HEK293 (cell line): ENCODE measurements around the gene CNOT4.

Experiments
- ATF2 ChIP-seq: fragments of 450-650 bp; formaldehyde crosslinking; IDR thresholded peaks from 2 replicates; pipeline ENCODE4 v1.5.1; 2016; ENCODE audit warnings: missing biosample characterization, missing genetic modification characterization, low read depth
- CTCF ChIP-seq: fragments of 450-650 bp; formaldehyde crosslinking; IDR thresholded peaks from 2 replicates; pipeline ENCODE4 v1.5.1; 2016; ENCODE audit warnings: missing biosample characterization, missing genetic modification characterization
- YY1 ChIP-seq: fragments of 450-650 bp; formaldehyde crosslinking; IDR thresholded peaks from 2 replicates; pipeline ENCODE4 v1.5.1; 2018; ENCODE audit warnings: missing biosample characterization, missing genetic modification characterization
- ZBTB49 ChIP-seq: fragments of 450-650 bp; formaldehyde crosslinking; IDR thresholded peaks from 2 replicates; pipeline ENCODE4 v1.5.1; 2016; ENCODE audit warnings: missing biosample characterization, missing genetic modification characterization, low read depth
- ZNF148 ChIP-seq: fragments of 450-650 bp; formaldehyde crosslinking; IDR thresholded peaks from 2 replicates; pipeline ENCODE4 v1.5.0; 2017; ENCODE audit warnings: missing biosample characterization, missing genetic modification characterization, borderline replicate concordance
- ZNF175 ChIP-seq: fragments of 450-650 bp; formaldehyde crosslinking; IDR thresholded peaks from 2 replicates; pipeline ENCODE4 v1.5.1; 2016; ENCODE audit warnings: missing biosample characterization, missing genetic modification characterization
- ZNF626 ChIP-seq: fragments of 450-650 bp; sonication (Bioruptor Pico); formaldehyde crosslinking; IDR thresholded peaks from 2 replicates; pipeline ENCODE4 v1.5.1; 2018; ENCODE audit warnings: missing biosample characterization, missing genetic modification characterization, inconsistent platforms
- ZNF670 ChIP-seq: fragments of 450-650 bp; formaldehyde crosslinking; IDR thresholded peaks from 2 replicates; pipeline ENCODE4 v1.5.1; 2016; ENCODE audit warnings: missing biosample characterization, missing genetic modification characterization, low read depth
- ZNF704 ChIP-seq: fragments of 450-650 bp; formaldehyde crosslinking; IDR thresholded peaks from 2 replicates; pipeline ENCODE4 v1.5.1; 2016; ENCODE audit warnings: missing biosample characterization, missing genetic modification characterization
- ZSCAN18 ChIP-seq: fragments of 450-650 bp; formaldehyde crosslinking; IDR thresholded peaks from 2 replicates; pipeline ENCODE4 v1.5.1; 2016; ENCODE audit warnings: missing biosample characterization, missing genetic modification characterization

GRCh38 chr7:135539629-135540028, 29.7 kb upstream of the CNOT4 start:
- TF ChIP-seq ZNF670 (tag by site-specific recombination) (no peak), CTCF (tag by site-specific recombination) (no peak), ZNF704 (tag by site-specific recombination) (no peak), YY1 (tag by site-specific recombination) (no peak), ZNF148 (tag by site-specific recombination) (no peak), ZNF175 (tag by site-specific recombination) (no peak), ZSCAN18 (tag by site-specific recombination) (no peak), ATF2 (no peak), ZNF626 (tag by site-specific recombination) (no peak), ZBTB49 (tag by site-specific recombination) (no peak)
